Measurements from ENCODE around the gene KCNE1. TPM values are rescaled to one million over a fixed set of nuclear protein-coding genes. Genes with fewer than 3 reads are reported as not detected.
A peak's percentile ranks its signal among the peaks of the same experiment; 100 is the strongest.
"Not testable (repeated sequence)": the region's sequence is repeated elsewhere in the genome, so short reads cannot be mapped to it uniquely, and the experiment has no call there.

The KCNE1 gene
- total RNA-seq, 2 donors from 2014 or later: 0.15 TPM; not detected in 1

- H3K9me3 Mint-ChIP-seq; H3K27me3 Mint-ChIP-seq; ATAC-seq (replicated peaks); H3K4me3 Mint-ChIP-seq; H3K36me3 Mint-ChIP-seq (ENCODE audit: low read depth); H3K4me1 Mint-ChIP-seq; H3K27ac Mint-ChIP-seq: not testable (repeated sequence)
These were observed 56.4 kb downstream of the KCNE1 start for GRCh38 chr21:34455628-34456027.

- H3K4me3 Mint-ChIP-seq; H3K27ac Mint-ChIP-seq; H3K36me3 Mint-ChIP-seq (ENCODE audit: low read depth); H3K9me3 Mint-ChIP-seq; H3K27me3 Mint-ChIP-seq; ATAC-seq (replicated peaks); H3K4me1 Mint-ChIP-seq: not testable (repeated sequence)
These were observed 65.0 kb downstream of the KCNE1 start for GRCh38 chr21:34447018-34447417.

- H3K9me3 Mint-ChIP-seq; H3K36me3 Mint-ChIP-seq (ENCODE audit: low read depth); H3K4me3 Mint-ChIP-seq; H3K27ac Mint-ChIP-seq; H3K4me1 Mint-ChIP-seq; H3K27me3 Mint-ChIP-seq: not testable (repeated sequence)
- peak; percentile 52 for ATAC-seq (replicated peaks)
These were observed 68.5 kb downstream of the KCNE1 start for GRCh38 chr21:34443486-34443885.

GRCh38 chr21:34429710-34430109, 82.3 kb downstream of the KCNE1 start:
- H3K9me3 Mint-ChIP-seq; H3K4me3 Mint-ChIP-seq; H3K4me1 Mint-ChIP-seq; H3K27ac Mint-ChIP-seq; ATAC-seq (replicated peaks); H3K27me3 Mint-ChIP-seq; H3K36me3 Mint-ChIP-seq (ENCODE audit: low read depth): not testable (repeated sequence)

GRCh38 chr21:34428441-34428840, 83.6 kb downstream of the KCNE1 start:
- not testable (repeated sequence) for H3K9me3 Mint-ChIP-seq; H3K4me1 Mint-ChIP-seq; H3K36me3 Mint-ChIP-seq (ENCODE audit: low read depth); ATAC-seq (replicated peaks); H3K27me3 Mint-ChIP-seq; H3K27ac Mint-ChIP-seq; H3K4me3 Mint-ChIP-seq

- H3K9me3 Mint-ChIP-seq; H3K4me3 Mint-ChIP-seq; H3K27ac Mint-ChIP-seq; H3K36me3 Mint-ChIP-seq (ENCODE audit: low read depth); H3K27me3 Mint-ChIP-seq; H3K4me1 Mint-ChIP-seq; ATAC-seq (replicated peaks): not testable (repeated sequence)
These were observed 84.7 kb downstream of the KCNE1 start for GRCh38 chr21:34427339-34427738.

- H3K27ac Mint-ChIP-seq; H3K27me3 Mint-ChIP-seq; H3K4me3 Mint-ChIP-seq; H3K4me1 Mint-ChIP-seq; ATAC-seq (replicated peaks); H3K9me3 Mint-ChIP-seq; H3K36me3 Mint-ChIP-seq (ENCODE audit: low read depth): not testable (repeated sequence)
These were observed 88.2 kb downstream of the KCNE1 start, which contains the start of gene SMIM34 for GRCh38 chr21:34423805-34424204. Gene SMIM34, minus strand, starts transcription at chr21:34423951. Its CDS starts 112 bp downstream, at chr21:34423839.

- H3K4me3 Mint-ChIP-seq; H3K27ac Mint-ChIP-seq; H3K36me3 Mint-ChIP-seq (ENCODE audit: low read depth); H3K4me1 Mint-ChIP-seq; H3K27me3 Mint-ChIP-seq; H3K9me3 Mint-ChIP-seq: not testable (repeated sequence)
- ATAC-seq (replicated peaks): peak; percentile 95
These were observed 94.4 kb downstream of the KCNE1 start for GRCh38 chr21:34417448-34418077.

GRCh38 chr21:34407294-34407693, 104.7 kb downstream of the KCNE1 start:
- not testable (repeated sequence) for H3K4me1 Mint-ChIP-seq; H3K27ac Mint-ChIP-seq; H3K9me3 Mint-ChIP-seq; H3K36me3 Mint-ChIP-seq (ENCODE audit: low read depth); H3K4me3 Mint-ChIP-seq; ATAC-seq (replicated peaks); H3K27me3 Mint-ChIP-seq

GRCh38 chr21:34406676-34407075, 105.3 kb downstream of the KCNE1 start:
- not testable (repeated sequence) for H3K27me3 Mint-ChIP-seq; H3K27ac Mint-ChIP-seq; H3K4me3 Mint-ChIP-seq; ATAC-seq (replicated peaks); H3K4me1 Mint-ChIP-seq; H3K9me3 Mint-ChIP-seq; H3K36me3 Mint-ChIP-seq (ENCODE audit: low read depth)

- H3K4me3 Mint-ChIP-seq; H3K9me3 Mint-ChIP-seq; H3K27ac Mint-ChIP-seq; H3K36me3 Mint-ChIP-seq (ENCODE audit: low read depth); H3K27me3 Mint-ChIP-seq; H3K4me1 Mint-ChIP-seq: not testable (repeated sequence)
- ATAC-seq (replicated peaks): peak; percentile 62
These were observed 105.9 kb downstream of the KCNE1 start for GRCh38 chr21:34406102-34406501.

- H3K4me1 Mint-ChIP-seq; H3K9me3 Mint-ChIP-seq; H3K27me3 Mint-ChIP-seq; H3K36me3 Mint-ChIP-seq (ENCODE audit: low read depth); ATAC-seq (replicated peaks); H3K4me3 Mint-ChIP-seq; H3K27ac Mint-ChIP-seq: not testable (repeated sequence)
These were observed 106.3 kb downstream of the KCNE1 start for GRCh38 chr21:34405686-34406085.

- H3K4me3 Mint-ChIP-seq; H3K27me3 Mint-ChIP-seq; H3K27ac Mint-ChIP-seq; H3K36me3 Mint-ChIP-seq (ENCODE audit: low read depth); ATAC-seq (replicated peaks); H3K4me1 Mint-ChIP-seq; H3K9me3 Mint-ChIP-seq: not testable (repeated sequence)
These were observed 107.3 kb downstream of the KCNE1 start for GRCh38 chr21:34404742-34405141.

- H3K4me3 Mint-ChIP-seq; H3K4me1 Mint-ChIP-seq; H3K27ac Mint-ChIP-seq; H3K27me3 Mint-ChIP-seq; H3K36me3 Mint-ChIP-seq (ENCODE audit: low read depth); H3K9me3 Mint-ChIP-seq: not testable (repeated sequence)
- peak; percentile 54 for ATAC-seq (replicated peaks)
These were observed 111.5 kb downstream of the KCNE1 start for GRCh38 chr21:34400522-34400921.
